ENCODE results near the gene SIDT2.
"Not testable (repeated sequence)": the region's sequence is repeated elsewhere in the genome, so short reads cannot be mapped to it uniquely, and the experiment has no call there.

Gene SIDT2

GRCh38 chr11:117202386-117203068, 24.0 kb downstream of the SIDT2 start:
- DNase-seq (ENCODE audit: low read depth, low spot score) = no peak

- DNase-seq (ENCODE audit: low read depth, low spot score) = no peak
These were observed 24.5 kb downstream of the SIDT2 start for GRCh38 chr11:117203069-117203407.

- no peak for DNase-seq (ENCODE audit: low read depth, low spot score)
These were observed 25.9 kb downstream of the SIDT2 start for GRCh38 chr11:117204283-117205080.

- no peak for DNase-seq (ENCODE audit: low read depth, low spot score)
These were observed 26.8 kb downstream of the SIDT2 start for GRCh38 chr11:117205211-117205818.

GRCh38 chr11:117206111-117206510, 27.6 kb downstream of the SIDT2 start:
- DNase-seq (ENCODE audit: low read depth, low spot score) = not testable (repeated sequence)

GRCh38 chr11:117206859-117207258, 28.3 kb downstream of the SIDT2 start:
- DNase-seq (ENCODE audit: low read depth, low spot score) = not testable (repeated sequence)

- DNase-seq (ENCODE audit: low read depth, low spot score) = not testable (repeated sequence)
These were observed 28.9 kb downstream of the SIDT2 start for GRCh38 chr11:117207481-117207880.

- not testable (repeated sequence) for DNase-seq (ENCODE audit: low read depth, low spot score)
These were observed 30.2 kb downstream of the SIDT2 start for GRCh38 chr11:117208710-117209109.

GRCh38 chr11:117209351-117210125, 31.0 kb downstream of the SIDT2 start:
- not testable (repeated sequence) for DNase-seq (ENCODE audit: low read depth, low spot score)

- no peak for DNase-seq (ENCODE audit: low read depth, low spot score)
These were observed 32.1 kb downstream of the SIDT2 start for GRCh38 chr11:117210620-117211019.

GRCh38 chr11:117212697-117213355, 34.3 kb downstream of the SIDT2 start:
- DNase-seq (ENCODE audit: low read depth, low spot score) = no peak

GRCh38 chr11:117214404-117215110, 36.0 kb downstream of the SIDT2 start:
- DNase-seq (ENCODE audit: low read depth, low spot score) = no peak

- no peak for DNase-seq (ENCODE audit: low read depth, low spot score)
These were observed 38.9 kb downstream of the SIDT2 start for GRCh38 chr11:117217141-117218084.

GRCh38 chr11:117218133-117218915, 39.8 kb downstream of the SIDT2 start:
- DNase-seq (ENCODE audit: low read depth, low spot score) = no peak

- DNase-seq (ENCODE audit: low read depth, low spot score) = no peak
These were observed 40.5 kb downstream of the SIDT2 start for GRCh38 chr11:117219001-117219400.

- no peak for DNase-seq (ENCODE audit: low read depth, low spot score)
These were observed 40.9 kb downstream of the SIDT2 start for GRCh38 chr11:117219455-117219854.

GRCh38 chr11:117219995-117220394, 41.5 kb downstream of the SIDT2 start:
- no peak for DNase-seq (ENCODE audit: low read depth, low spot score)

GRCh38 chr11:117220568-117220967, 42.0 kb downstream of the SIDT2 start:
- no peak for DNase-seq (ENCODE audit: low read depth, low spot score)
